ENCODE results near the gene DDX3X. TPM values are rescaled to one million over a fixed set of nuclear protein-coding genes. Genes with fewer than 3 reads are reported as not detected.
"Not testable (repeated sequence)": the region's sequence is repeated elsewhere in the genome, so short reads cannot be mapped to it uniquely, and the experiment has no call there.

DDX3X gene
- total RNA-seq, 1 donor from 2014 or later: 264 TPM

DNA sequence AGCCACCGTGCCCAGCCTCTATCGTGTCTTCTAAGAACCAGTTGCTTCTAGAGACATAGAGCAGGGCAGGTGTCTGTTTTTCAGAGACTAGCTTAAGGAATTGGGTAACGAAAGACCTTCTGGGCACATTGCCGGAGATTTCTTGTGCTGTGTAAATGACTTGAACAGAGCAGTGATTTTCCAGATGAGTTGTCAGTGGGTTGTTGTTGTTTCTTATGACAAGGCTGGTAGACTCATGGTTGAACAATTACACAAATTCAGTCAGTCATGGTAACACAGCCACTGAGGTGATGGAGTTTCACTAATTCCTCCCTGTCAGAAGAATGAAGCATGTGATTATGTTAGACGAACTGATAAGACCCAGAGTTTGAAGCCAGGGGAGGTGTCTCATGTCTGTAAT lies 20.5 kb upstream of the DDX3X start:
- no peak overlapping the region for H2AFZ ChIP-seq (replicated peaks)
- no peak for DNase-seq (ENCODE audit: low spot score)
- H3K4me3 ChIP-seq: no peak overlapping the region
- no peaks in the 10 kb centered on the region for H3K79me2 ChIP-seq (ENCODE audit: low read depth)
- no peaks in the 10 kb centered on the region for H3F3A ChIP-seq (ENCODE audit: low read depth)
- no peak overlapping the region for H3K4me2 ChIP-seq
- peaks cover 7% of the 10 kb centered on the region for H3K4me1 Mint-ChIP-seq
- no peaks in the 10 kb centered on the region for H3K36me3 ChIP-seq
- H3K4me1 ChIP-seq: no peaks in the 10 kb centered on the region
- no peak overlapping the region for H3K4me3 Mint-ChIP-seq
- H3K9ac ChIP-seq: no peak overlapping the region
- peaks cover 7% of the 10 kb centered on the region for H3K9me3 Mint-ChIP-seq
- H3K27me3 Mint-ChIP-seq (ENCODE audit: insufficient read depth, low read depth): peaks cover 4% of the 10 kb centered on the region
- H3K27ac Mint-ChIP-seq: no peak overlapping the region
- no peak overlapping the region for H3K27ac ChIP-seq
- no peaks in the 10 kb centered on the region for H3K27me3 ChIP-seq
- no peaks in the 10 kb centered on the region for H4K20me1 ChIP-seq (ENCODE audit: low read depth)
- TF ChIP-seq EZH2 (IDR thresholded peaks at IDR 0.05): no peak
- TF ChIP-seq, protein P1, sequence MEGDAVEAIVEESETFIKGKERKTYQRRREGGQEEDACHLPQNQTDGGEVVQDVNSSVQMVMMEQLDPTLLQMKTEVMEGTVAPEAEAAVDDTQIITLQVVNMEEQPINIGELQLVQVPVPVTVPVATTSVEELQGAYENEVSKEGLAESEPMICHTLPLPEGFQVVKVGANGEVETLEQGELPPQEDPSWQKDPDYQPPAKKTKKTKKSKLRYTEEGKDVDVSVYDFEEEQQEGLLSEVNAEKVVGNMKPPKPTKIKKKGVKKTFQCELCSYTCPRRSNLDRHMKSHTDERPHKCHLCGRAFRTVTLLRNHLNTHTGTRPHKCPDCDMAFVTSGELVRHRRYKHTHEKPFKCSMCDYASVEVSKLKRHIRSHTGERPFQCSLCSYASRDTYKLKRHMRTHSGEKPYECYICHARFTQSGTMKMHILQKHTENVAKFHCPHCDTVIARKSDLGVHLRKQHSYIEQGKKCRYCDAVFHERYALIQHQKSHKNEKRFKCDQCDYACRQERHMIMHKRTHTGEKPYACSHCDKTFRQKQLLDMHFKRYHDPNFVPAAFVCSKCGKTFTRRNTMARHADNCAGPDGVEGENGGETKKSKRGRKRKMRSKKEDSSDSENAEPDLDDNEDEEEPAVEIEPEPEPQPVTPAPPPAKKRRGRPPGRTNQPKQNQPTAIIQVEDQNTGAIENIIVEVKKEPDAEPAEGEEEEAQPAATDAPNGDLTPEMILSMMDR (IDR thresholded peaks at IDR 0.05): no peak
- no peak for TF ChIP-seq EZH2phosphoT487 (IDR thresholded peaks at IDR 0.05)
- no peaks in the 10 kb centered on the region for H3K9me3 ChIP-seq (ENCODE audit: low read depth)
- no peaks in the 10 kb centered on the region for H3K36me3 Mint-ChIP-seq

DNA sequence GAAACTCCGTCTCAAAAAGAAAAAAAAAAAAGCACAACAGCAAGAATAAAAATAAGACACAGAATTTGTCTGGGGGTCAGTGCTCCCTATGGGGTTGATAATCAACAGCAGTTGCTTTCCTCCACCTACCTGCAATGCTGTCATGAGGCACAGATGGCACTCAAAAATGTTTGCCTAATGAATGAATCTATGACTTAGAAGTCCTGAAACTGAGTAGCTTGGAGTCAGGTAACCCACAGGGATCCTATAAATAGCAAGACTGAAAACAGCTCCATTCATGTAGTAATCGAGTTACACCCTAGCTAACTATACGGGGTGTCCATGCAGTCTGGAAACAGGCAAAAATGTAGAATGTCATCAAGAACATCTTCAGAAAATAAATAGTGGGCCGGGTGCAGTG lies 19.8 kb upstream of the DDX3X start:
- Histone ChIP-seq H4K20me1 (ENCODE audit: low read depth) (no peaks in the 10 kb centered on the region), H3K79me2 (ENCODE audit: low read depth) (no peaks in the 10 kb centered on the region), H3K9ac (no peak overlapping the region), H3K36me3 (no peaks in the 10 kb centered on the region), H3K9me3 (ENCODE audit: low read depth) (no peaks in the 10 kb centered on the region), H3K27me3 (no peaks in the 10 kb centered on the region), H3K4me1 (no peaks in the 10 kb centered on the region), H2AFZ (replicated peaks) (no peak overlapping the region), H3K27ac (no peak overlapping the region), H3F3A (ENCODE audit: low read depth) (no peaks in the 10 kb centered on the region), H3K4me2 (no peak overlapping the region), H3K4me3 (no peak overlapping the region)
- no peak for DNase-seq (ENCODE audit: low spot score)
- H3K36me3 Mint-ChIP-seq: no peaks in the 10 kb centered on the region
- peaks cover 7% of the 10 kb centered on the region for H3K4me1 Mint-ChIP-seq
- peaks cover 4% of the 10 kb centered on the region for H3K27me3 Mint-ChIP-seq (ENCODE audit: insufficient read depth, low read depth)
- H3K4me3 Mint-ChIP-seq: no peak overlapping the region
- no peak overlapping the region for H3K27ac Mint-ChIP-seq
- TF ChIP-seq, protein P1 (IDR thresholded peaks at IDR 0.05): no peak
- TF ChIP-seq EZH2 (IDR thresholded peaks at IDR 0.05) (no peak), EZH2phosphoT487 (IDR thresholded peaks at IDR 0.05) (no peak)
- peaks cover 7% of the 10 kb centered on the region for H3K9me3 Mint-ChIP-seq

DNA sequence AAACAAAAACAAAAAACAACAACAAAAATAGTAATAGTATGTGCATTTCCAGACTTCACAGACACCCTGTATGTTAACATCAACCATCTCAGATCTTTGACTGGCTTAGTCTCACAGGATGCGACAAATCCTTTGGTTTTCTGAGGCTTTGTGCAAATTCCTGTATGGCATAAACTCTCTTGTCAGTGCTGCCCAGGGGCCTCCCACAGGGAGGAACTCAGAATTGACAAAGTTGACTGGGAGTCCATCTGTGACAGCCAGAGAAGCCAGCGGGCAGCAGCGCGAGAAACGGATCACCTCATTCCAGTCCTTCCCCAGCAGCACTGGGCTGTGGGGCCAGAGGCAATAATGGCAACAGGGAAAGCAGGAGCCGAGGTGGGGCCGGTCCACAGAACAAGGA lies 19.1 kb upstream of the DDX3X start:
- no peak for TF ChIP-seq EZH2 (IDR thresholded peaks at IDR 0.05)
- TF ChIP-seq, protein P1 (IDR thresholded peaks at IDR 0.05): no peak
- TF ChIP-seq EZH2phosphoT487 (IDR thresholded peaks at IDR 0.05): no peak
- DNase-seq (ENCODE audit: low spot score): peak; percentile 19
- Histone ChIP-seq H3K9ac (no peak overlapping the region), H4K20me1 (ENCODE audit: low read depth) (no peaks in the 10 kb centered on the region), H3K79me2 (ENCODE audit: low read depth) (no peaks in the 10 kb centered on the region), H3K4me2 (no peak overlapping the region), H3F3A (ENCODE audit: low read depth) (no peaks in the 10 kb centered on the region), H2AFZ (replicated peaks) (no peak overlapping the region), H3K4me1 (no peaks in the 10 kb centered on the region), H3K27me3 (no peaks in the 10 kb centered on the region), H3K27ac (no peak overlapping the region), H3K4me3 (no peak overlapping the region), H3K9me3 (ENCODE audit: low read depth) (no peaks in the 10 kb centered on the region), H3K36me3 (no peaks in the 10 kb centered on the region)
- Mint-ChIP-seq H3K4me1 (peaks cover 7% of the 10 kb centered on the region), H3K4me3 (no peak overlapping the region), H3K27me3 (ENCODE audit: insufficient read depth, low read depth) (peaks cover 4% of the 10 kb centered on the region), H3K27ac (no peak overlapping the region), H3K36me3 (no peaks in the 10 kb centered on the region), H3K9me3 (peaks cover 7% of the 10 kb centered on the region)

DNA sequence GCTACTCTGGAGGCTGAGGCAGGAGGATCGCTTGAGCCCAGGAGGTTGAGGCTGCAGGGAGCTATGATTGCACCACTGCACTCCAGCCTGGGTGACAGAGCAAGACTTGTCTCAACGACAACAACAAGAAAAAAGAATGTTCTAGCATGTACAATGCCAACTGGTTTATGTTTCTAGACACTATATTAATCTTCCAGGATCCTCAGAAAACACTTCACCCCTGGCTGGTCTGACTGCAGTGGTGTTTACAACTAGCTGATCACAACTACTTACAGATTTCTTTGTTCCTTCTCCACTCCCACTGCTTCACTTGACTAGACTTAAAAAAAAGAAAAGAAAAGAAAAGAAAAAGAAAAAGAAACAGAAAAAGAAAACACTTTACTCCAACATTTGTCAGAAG lies 17.7 kb upstream of the DDX3X start:
- H3K36me3 ChIP-seq; H3F3A ChIP-seq (ENCODE audit: low read depth); H3K27me3 Mint-ChIP-seq (ENCODE audit: insufficient read depth, low read depth); H3K79me2 ChIP-seq (ENCODE audit: low read depth); H3K4me1 Mint-ChIP-seq; H3K27ac ChIP-seq; H3K4me3 Mint-ChIP-seq; H3K4me2 ChIP-seq; H2AFZ ChIP-seq (replicated peaks); H3K9me3 ChIP-seq (ENCODE audit: low read depth); H4K20me1 ChIP-seq (ENCODE audit: low read depth); DNase-seq (ENCODE audit: low spot score); H3K27ac Mint-ChIP-seq; H3K4me1 ChIP-seq; H3K9ac ChIP-seq; H3K27me3 ChIP-seq; H3K4me3 ChIP-seq; H3K36me3 Mint-ChIP-seq: not testable (repeated sequence)
- H3K9me3 Mint-ChIP-seq: peaks cover 12% of the 10 kb centered on the region

All from neural progenitor cell (in vitro differentiated cells).